SU-DHL-6 (cell line): Measurements from ENCODE around the gene LEKR1.

Experiments
- EZH2phosphoT487 ChIP-seq: fragments of 200-600 bp; sonication (generic), shearing (Covaris generic); conservative IDR thresholded peaks from 2 replicates; pipeline ENCODE4 v1.6.1; 2018; ENCODE audit warnings: mild to moderate bottlenecking, antibody characterized with exemption, low read length, moderate library complexity, mixed read lengths
- TF ChIP-seq, protein P1 (sequence below): fragments of 200-600 bp; sonication (generic); IDR thresholded peaks from one replicate; pipeline ENCODE4 v1.5.1; 2017; ENCODE audit warnings: antibody characterized with exemption, mild to moderate bottlenecking, low read length, moderate library complexity; ENCODE audit not compliant: insufficient read depth, poor library complexity, severe bottlenecking

DNA sequence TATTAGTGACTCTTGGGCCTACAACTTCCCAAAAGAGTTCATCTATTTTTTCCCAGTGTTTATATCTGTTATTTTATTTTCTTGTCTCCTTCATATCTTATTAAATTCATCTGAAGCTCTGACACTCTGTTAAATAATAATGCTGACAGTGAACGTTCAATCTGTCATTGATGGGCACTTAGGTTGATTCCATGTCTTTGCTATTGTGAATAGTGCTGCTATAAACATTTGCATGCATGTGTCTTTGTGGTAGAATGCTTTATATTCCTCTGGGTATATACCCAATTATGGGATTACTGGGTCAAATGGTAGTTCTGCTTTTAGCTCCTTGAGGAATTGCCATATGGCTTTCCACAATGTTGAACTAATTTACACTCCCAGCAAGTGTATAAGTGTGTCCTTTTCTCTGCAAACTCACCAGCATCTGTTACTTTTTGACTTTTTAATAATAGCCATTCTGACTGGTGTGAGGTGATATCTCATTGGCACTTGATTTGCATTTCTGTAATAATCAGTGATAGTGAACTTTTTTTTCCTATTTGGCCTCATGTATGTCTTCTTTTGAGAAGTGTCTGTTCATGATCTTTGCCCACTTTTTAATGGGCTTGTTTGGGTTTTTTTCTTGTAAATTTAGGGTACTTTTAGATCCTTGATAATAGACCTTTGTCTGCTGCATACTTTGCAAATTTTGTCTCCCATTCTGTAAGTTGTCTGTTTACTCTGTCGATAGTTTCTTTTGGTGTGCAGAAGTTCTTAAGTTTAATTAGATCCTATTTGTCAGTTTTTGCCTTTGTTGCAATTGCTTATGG is 122.5 kb downstream of the LEKR1 start:
- TF ChIP-seq, protein P1, sequence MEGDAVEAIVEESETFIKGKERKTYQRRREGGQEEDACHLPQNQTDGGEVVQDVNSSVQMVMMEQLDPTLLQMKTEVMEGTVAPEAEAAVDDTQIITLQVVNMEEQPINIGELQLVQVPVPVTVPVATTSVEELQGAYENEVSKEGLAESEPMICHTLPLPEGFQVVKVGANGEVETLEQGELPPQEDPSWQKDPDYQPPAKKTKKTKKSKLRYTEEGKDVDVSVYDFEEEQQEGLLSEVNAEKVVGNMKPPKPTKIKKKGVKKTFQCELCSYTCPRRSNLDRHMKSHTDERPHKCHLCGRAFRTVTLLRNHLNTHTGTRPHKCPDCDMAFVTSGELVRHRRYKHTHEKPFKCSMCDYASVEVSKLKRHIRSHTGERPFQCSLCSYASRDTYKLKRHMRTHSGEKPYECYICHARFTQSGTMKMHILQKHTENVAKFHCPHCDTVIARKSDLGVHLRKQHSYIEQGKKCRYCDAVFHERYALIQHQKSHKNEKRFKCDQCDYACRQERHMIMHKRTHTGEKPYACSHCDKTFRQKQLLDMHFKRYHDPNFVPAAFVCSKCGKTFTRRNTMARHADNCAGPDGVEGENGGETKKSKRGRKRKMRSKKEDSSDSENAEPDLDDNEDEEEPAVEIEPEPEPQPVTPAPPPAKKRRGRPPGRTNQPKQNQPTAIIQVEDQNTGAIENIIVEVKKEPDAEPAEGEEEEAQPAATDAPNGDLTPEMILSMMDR: no peak
- TF ChIP-seq EZH2phosphoT487: no peak
